GM18499 (cell line): Measurements from ENCODE around the gene WDR76.
"Not testable (repeated sequence)": the region's sequence is repeated elsewhere in the genome, so short reads cannot be mapped to it uniquely, and the experiment has no call there.

ENCODE experiments used
- ATAC-seq: cut with Tn5 transposase; IDR thresholded peaks from one replicate; pipeline ENCODE4 v1.9.1; 2021; ENCODE audit warnings: moderate number of reproducible peaks; ENCODE audit not compliant: insufficient read depth, unreplicated experiment

Gene WDR76

GRCh38 chr15:43826508-43827341, at the start of gene WDR76:
Gene WDR76, plus strand, starts transcription at chr15:43827002. Its CDS starts 31 bp downstream, at chr15:43827033.
- ATAC-seq: no peak

GRCh38 chr15:43777267-43777914, 49.4 kb upstream of the WDR76 start:
- peak; percentile 24 for ATAC-seq

DNA sequence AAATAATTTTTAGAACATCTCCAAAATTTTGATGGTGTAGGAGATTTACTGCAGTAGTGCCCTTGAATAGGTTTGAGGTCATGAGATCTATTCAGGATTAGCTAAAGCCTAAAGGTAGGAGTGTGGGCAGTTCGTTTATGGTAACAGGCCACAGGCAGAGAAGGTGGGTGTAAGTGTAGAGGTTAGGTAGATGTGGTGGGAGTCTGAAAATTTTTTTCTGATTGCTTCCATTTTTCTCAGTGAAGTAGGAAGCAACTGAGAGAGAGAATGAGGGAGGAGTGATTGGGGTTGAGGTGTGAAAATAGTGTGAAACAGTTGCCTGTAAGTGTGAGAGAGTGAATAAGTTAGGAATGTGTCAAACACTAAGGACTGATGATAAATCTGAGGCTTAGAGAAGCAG, 47.8 kb upstream of the WDR76 start:
- ATAC-seq: no peak

DNA sequence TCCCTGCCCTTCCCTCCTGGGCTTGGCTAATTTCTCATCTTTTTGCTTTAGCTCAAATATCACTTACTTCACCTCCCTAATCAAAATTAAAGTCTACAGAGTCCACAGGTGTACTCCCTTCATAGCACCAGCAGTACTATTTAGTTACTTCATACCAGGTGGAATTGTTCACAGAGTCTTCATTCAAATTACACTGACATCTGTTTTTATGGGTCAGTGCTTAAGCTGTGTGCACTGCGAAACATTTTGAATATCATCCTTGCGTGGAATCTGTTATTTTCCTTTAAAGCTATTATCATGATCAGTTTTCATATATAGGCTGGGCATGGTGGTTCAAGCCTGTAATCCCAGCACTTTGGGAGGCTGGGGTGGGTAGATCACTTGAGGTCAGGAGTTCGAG, 37.4 kb upstream of the WDR76 start:
- no peak for ATAC-seq

DNA sequence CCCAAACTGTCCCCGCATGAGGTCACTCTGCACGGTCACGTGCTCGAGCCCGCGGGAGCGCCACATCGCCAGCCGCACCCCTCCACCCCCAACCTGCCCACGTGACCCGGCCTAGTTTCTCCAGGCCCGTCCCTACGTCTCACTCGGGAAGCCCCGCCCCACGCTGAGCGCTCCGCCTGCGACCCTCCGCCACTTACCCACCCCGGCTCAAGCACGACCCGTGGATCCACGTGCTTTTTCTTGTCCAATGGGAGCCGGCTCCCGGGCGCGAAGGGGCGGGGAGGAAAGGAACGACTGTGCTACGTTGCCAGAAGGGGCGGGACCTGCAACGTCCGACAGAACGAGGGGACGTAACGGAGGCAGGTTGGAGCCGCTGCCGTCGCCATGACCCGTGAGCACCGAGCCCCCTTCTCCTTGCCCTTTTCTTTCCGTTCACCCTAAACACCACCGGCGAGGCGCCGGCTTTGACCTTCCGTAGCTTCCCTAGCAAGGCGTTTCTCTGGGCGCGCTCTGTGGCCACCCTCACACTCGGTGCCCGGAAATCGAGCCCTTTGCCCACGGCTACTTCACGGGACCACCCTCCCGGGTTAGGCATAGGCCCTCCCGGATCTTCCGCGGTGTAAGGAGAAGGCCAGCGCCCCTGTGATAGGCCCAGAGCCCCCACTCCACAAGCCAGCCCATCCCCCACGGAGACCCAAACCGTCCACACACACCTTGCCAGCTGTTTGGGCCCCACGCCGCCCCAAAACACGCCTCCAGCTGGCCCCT, 34.6 kb upstream of the WDR76 start, which contains the start of gene SERF2:
SERF2 (plus strand) TSS at position 328 of the 768 bp plus-strand sequence; CDS start at position 385, 57 bp downstream.
- peak; percentile 44 for ATAC-seq

- ATAC-seq: no peak
Observed at GRCh38 chr15:43792761-43793476, 33.9 kb upstream of the WDR76 start.

DNA sequence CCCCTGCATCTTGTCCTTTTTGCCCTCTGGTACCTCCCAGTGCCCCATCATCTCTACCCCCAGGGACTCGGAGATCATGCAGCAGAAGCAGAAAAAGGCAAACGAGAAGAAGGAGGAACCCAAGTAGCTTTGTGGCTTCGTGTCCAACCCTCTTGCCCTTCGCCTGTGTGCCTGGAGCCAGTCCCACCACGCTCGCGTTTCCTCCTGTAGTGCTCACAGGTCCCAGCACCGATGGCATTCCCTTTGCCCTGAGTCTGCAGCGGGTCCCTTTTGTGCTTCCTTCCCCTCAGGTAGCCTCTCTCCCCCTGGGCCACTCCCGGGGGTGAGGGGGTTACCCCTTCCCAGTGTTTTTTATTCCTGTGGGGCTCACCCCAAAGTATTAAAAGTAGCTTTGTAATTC, 33.2 kb upstream of the WDR76 start:
- no peak for ATAC-seq

GRCh38 chr15:43794269-43795037, 32.3 kb upstream of the WDR76 start:
- ATAC-seq: no peak

GRCh38 chr15:43795197-43795596, 31.6 kb upstream of the WDR76 start:
- ATAC-seq: no peak

GRCh38 chr15:43795997-43796396, 30.8 kb upstream of the WDR76 start:
- ATAC-seq: no peak

GRCh38 chr15:43796566-43796965, 30.2 kb upstream of the WDR76 start:
- ATAC-seq: no peak

- ATAC-seq: no peak
Observed at GRCh38 chr15:43799209-43799944, 27.4 kb upstream of the WDR76 start.

DNA sequence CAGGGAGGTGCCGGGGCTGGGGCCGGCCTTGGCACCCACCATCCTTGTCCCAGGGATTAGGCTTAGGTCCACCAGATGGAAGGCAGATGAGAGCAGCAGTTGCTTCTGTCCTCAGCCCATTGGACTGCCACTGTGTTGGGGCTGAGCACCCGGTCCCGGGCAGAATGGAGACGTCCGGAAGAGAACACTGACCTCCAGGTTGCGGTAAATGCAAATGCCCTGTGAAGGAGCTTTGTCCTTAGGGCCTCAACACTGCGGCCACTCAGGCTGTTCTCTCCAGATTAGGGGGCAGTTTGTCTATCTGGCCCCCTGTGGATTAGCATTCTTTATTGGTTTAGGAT, 26.9 kb upstream of the WDR76 start, which contains the start of gene SERINC4:
SERINC4 (minus strand) TSS at position 276 of the 341 bp plus-strand sequence; CDS start at position 42, 234 bp downstream.
- no peak for ATAC-seq

DNA sequence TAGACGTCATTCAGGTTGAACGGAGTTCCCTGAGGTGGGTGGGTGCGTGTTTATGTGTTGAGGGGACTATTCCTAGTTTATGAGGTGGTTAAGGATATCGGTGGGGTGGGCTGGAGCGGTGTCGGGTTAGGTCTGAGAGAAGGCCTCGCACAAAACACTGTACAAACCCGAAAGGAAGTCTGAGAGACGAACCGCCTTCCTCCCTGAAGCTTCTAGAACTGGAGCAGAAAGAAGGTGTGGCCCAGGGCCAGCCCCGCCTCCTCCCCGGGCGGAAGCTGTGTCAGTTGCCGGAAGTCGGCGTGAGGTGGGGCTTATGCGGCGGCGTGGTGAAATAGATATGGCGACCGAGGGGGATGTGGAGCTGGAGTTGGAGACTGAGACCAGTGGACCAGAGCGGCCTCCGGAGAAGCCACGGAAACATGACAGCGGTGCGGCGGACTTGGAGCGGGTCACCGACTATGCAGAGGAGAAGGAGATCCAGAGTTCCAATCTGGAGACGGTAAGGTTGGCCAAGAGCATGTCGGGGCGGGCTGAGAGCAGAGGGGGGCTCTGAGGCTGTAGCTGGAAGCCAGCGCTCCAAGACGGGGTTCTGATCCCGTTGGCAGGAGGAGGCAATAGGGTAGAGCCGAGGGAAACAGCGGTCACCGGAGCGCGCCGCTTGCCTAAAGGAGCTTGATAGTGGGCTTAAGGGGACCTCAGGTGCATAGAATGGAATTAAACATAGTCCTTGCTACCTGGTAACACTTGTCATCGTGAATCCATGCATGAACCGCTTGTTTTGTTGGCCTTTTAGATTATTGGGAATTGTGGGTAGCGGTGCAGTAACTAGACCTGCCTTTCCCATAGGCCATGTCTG, 26.3 kb upstream of the WDR76 start, which contains the start of gene HYPK:
HYPK (plus strand) TSS at position 314 of the 856 bp plus-strand sequence; CDS start at position 338, 24 bp downstream.
- ATAC-seq: no peak

- not testable (repeated sequence) for ATAC-seq
Observed at GRCh38 chr15:43802676-43803075, 24.1 kb upstream of the WDR76 start.

DNA sequence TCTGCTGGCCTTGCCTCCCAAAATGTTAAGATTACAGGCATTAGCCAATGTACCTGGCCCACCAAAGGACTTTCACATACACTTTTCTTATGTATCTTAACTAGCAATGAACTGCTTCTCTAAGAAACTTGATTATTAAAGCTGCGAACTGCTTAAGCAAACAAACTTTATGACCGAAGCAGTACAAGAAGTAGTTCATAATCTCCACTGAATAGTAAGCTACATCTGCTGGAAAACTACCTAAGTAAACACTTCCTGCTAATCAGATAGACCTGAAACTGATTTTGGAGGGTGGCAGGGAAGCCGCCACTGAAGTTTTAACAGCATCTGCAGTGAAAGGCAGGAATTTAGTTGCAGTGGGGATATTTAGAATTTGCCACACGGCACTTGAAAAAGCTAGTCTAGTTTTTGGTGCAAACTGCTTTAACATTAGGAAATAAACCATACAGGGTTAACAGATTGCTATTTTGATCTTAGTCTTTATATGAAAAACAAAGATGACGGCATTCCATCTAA, 18.3 kb upstream of the WDR76 start:
- ATAC-seq: no peak

- peak; percentile 58 for ATAC-seq
Observed at GRCh38 chr15:43808960-43809678, 17.7 kb upstream of the WDR76 start.
